Cardiac muscle cell (in vitro differentiated cells and primary cell): ENCODE data around the gene ADGRF4. TPM values are rescaled to one million over a fixed set of nuclear protein-coding genes. Genes with fewer than 3 reads are reported as not detected.

ENCODE experiments used
- DNase-seq, 2 donors: peaks; one replicate each; pipeline versions ENCODE4 v3.0.0 to v3.0.0-alpha.2; 2010 to 2017; ENCODE audit warnings: low read depth in 1 of 2, low spot score in 1 of 2
- H3K27ac ChIP-seq: fragments of 200-600 bp; sonication (generic); 2 replicates; pipeline ENCODE4 v1.5.1; 2016
- H3K27me3 ChIP-seq: fragments of 200-600 bp; sonication (generic); 2 replicates; pipeline ENCODE4 v1.6.0; 2016; ENCODE audit warnings: control low read depth
- H3K36me3 ChIP-seq: fragments of 200-600 bp; sonication (generic); 2 replicates; pipeline ENCODE4 v1.5.1; 2016; ENCODE audit warnings: control low read depth
- H3K4me1 ChIP-seq: fragments of 200-600 bp; sonication (generic); 2 replicates; pipeline ENCODE4 v1.8.1; 2017; ENCODE audit warnings: low read depth, mild to moderate bottlenecking, mixed run types
- H3K4me3 ChIP-seq: fragments of 200-600 bp; sonication (generic); 2 replicates; pipeline ENCODE4 v1.5.1; 2016; ENCODE audit warnings: mild to moderate bottlenecking
- H3K9me3 ChIP-seq: fragments of 200-600 bp; sonication (generic); 2 replicates; pipeline ENCODE4 v1.5.1; 2017; ENCODE audit warnings: low read depth, mild to moderate bottlenecking, control low read depth
- CTCF ChIP-seq: IDR thresholded peaks from 2 replicates; pipeline ENCODE4 v1.5.1; 2012; ENCODE audit warnings: low read depth, mild to moderate bottlenecking, low read length
- polyA plus RNA-seq: library from polyadenylated mRNA; unstranded; fragments of >200 nt; fragmentation: Nextera tagmentation; extraction: Ambion mirVana; gene quantifications from 2 replicates; pipeline ENCODE4 v1.2.1, GENCODE V29; 2016
- total RNA-seq: library from RNA; depleted of rRNA; stranded (reverse); fragments of >200 nt; gene quantifications from 2 replicates; pipeline ENCODE4 v1.2.3, GENCODE V29; 2016

Gene ADGRF4
- total and polyA plus RNA-seq, 2 experiments from 2014 or later = not detected

DNA sequence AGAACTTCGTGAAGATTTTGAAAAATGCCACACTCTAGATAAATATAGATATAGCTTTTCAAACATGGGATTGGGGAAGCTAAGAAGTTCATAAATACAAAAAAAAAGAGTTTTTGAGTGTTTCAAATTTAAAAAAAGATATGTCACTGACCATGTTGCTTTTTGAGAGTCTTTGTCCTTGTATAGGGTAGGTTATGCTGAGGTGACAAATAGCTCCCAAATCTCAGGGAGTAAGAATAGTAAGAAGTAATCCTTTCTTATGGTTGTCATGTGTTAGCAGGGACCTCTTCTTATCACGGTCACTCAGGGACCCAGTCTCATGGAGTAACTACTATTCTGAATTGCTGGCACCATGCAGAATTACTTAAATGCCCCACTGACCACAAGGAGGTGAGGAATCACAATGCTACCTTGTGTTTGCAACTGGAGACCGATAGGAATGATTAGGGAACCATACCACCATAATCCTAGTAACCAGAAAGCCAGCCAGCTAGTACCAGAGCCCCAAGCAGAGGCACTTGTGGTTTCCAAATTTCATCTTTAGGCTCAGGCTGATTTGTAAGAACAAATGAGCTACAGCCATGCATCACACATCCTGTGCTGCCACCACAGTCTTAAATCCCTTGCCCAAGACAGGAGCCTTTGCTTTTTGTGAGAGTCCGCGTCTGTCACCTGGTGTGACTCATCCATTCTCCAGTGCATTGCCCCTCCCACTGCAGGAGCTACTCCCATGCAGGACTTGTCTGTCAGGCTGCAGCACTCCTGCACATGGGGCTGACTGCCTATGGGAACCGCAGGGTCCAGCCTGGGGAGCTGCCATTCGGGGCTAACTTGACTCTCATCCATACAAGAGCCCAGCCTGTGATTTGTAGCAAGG is 42.4 kb upstream of the ADGRF4 start:
- no peak for TF ChIP-seq CTCF
- Histone ChIP-seq H3K36me3 (no peaks in the 10 kb centered on the region), H3K4me1 (peaks cover 6% of the 10 kb centered on the region), H3K4me3 (no peak overlapping the region), H3K9me3 (no peaks in the 10 kb centered on the region), H3K27me3 (no peaks in the 10 kb centered on the region), H3K27ac (no peak overlapping the region)
- peak; percentile 24 to 52 for DNase-seq

- Histone ChIP-seq H3K36me3 (no peaks in the 10 kb centered on the region), H3K9me3 (no peaks in the 10 kb centered on the region), H3K4me1 (no peaks in the 10 kb centered on the region), H3K27me3 (no peaks in the 10 kb centered on the region), H3K27ac (no peak overlapping the region), H3K4me3 (no peak overlapping the region)
- DNase-seq = no peak
- no peak for TF ChIP-seq CTCF
These were observed 36.4 kb upstream of the ADGRF4 start for GRCh38 chr6:47661960-47662359.

DNA sequence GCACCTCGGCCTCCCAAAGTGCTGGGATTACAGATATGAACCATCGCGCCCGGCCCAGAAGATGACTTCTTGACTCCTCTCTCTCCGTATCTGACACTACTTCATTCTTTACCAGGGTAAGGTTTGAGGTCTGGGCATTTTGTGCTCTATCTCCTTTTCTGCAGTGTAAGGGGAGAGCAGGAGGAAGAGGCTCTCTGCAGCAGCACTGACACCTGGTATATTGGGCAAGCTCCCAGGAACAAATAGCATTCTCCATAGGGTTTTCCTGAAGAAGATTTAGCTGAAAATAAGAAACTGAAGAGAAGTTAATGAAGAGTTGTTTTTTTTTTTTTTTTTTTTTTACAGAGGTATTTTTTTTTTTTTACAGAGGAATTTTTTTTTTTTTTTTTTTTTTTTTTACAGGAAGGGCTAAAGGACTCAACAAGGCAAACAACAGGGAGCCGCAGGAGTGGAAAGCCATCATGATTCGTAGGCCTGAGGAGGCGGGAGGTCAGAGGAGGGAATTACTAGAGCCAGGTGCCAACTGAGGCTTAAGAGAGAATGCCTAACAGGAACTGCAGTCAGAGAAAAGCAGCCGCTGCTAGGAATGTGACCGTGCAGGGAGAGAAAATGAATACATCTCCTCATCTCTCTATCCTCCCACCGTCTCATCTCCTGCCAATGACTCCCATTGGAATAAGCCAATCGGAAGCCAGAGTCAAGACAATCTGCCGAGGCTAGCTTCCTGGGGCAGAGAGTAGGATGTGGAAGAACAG is 34.7 kb upstream of the ADGRF4 start:
- TF ChIP-seq CTCF = no peak
- no peaks in the 10 kb centered on the region for H3K4me1 ChIP-seq
- H3K36me3 ChIP-seq = no peaks in the 10 kb centered on the region
- no peaks in the 10 kb centered on the region for H3K27me3 ChIP-seq
- DNase-seq = no peak
- no peaks in the 10 kb centered on the region for H3K9me3 ChIP-seq
- no peak overlapping the region for H3K4me3 ChIP-seq
- no peak overlapping the region for H3K27ac ChIP-seq

- Histone ChIP-seq H3K27ac (no peak overlapping the region), H3K36me3 (no peaks in the 10 kb centered on the region), H3K4me1 (peaks cover 7% of the 10 kb centered on the region), H3K27me3 (no peaks in the 10 kb centered on the region), H3K4me3 (no peak overlapping the region), H3K9me3 (no peaks in the 10 kb centered on the region)
- TF ChIP-seq CTCF = no peak
- no peak for DNase-seq
These were observed 33.3 kb upstream of the ADGRF4 start for GRCh38 chr6:47665112-47665511.

DNA sequence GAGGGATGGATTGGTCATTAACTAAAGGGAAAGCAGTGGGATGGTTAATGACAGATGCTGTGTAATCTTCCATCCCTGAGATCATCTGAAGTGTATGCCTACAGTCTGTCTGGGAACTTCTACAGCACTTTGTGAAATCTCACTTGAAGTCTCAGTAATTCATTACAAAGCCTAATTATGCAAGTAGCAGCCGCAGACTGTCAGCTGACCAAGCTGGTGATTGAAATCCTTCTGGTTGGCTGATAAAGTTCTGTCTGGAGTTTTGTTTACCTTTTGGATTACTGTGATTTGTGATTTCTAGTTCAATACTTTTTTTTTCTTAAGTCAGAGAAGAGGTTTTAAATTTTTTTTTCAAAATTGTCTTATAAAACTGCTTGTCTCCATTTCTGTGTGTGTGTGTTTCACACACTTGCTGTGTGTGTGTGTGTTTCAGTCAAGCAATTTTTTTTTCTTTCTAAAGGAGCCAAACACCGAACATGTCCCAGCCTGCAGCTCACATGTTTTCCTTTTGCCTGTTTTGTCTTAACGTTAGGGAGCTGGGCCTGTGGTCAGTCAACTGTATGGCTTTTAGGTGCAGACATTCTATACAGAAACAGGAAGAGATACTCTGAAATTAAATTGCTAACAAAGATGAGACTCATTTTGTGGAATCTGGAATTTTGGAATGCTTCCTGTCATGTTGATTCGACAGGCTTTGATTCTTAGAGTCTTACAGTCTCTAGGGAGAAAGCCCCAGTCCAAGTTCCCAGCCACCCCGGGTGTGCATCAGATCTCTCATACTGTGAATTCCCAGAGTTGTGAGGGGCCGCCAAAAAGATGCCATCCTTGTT is 28.5 kb upstream of the ADGRF4 start:
- no peak for TF ChIP-seq CTCF
- no peaks in the 10 kb centered on the region for H3K9me3 ChIP-seq
- H3K4me1 ChIP-seq = peaks cover 21% of the 10 kb centered on the region
- H3K4me3 ChIP-seq = no peak overlapping the region
- no peaks in the 10 kb centered on the region for H3K27me3 ChIP-seq
- H3K36me3 ChIP-seq = no peaks in the 10 kb centered on the region
- DNase-seq = peak; percentile 10 to 37
- peak overlapping the region; percentile 75 for H3K27ac ChIP-seq
